HG03064 (cell line): ENCODE data around the gene OS9.
A peak's percentile ranks its signal among the peaks of the same experiment; 100 is the strongest.

Experiments
- ATAC-seq: cut with Tn5 transposase; IDR thresholded peaks from one replicate; pipeline ENCODE4 v1.9.1; 2021; ENCODE audit warnings: low read depth; ENCODE audit not compliant: unreplicated experiment

Gene OS9

DNA sequence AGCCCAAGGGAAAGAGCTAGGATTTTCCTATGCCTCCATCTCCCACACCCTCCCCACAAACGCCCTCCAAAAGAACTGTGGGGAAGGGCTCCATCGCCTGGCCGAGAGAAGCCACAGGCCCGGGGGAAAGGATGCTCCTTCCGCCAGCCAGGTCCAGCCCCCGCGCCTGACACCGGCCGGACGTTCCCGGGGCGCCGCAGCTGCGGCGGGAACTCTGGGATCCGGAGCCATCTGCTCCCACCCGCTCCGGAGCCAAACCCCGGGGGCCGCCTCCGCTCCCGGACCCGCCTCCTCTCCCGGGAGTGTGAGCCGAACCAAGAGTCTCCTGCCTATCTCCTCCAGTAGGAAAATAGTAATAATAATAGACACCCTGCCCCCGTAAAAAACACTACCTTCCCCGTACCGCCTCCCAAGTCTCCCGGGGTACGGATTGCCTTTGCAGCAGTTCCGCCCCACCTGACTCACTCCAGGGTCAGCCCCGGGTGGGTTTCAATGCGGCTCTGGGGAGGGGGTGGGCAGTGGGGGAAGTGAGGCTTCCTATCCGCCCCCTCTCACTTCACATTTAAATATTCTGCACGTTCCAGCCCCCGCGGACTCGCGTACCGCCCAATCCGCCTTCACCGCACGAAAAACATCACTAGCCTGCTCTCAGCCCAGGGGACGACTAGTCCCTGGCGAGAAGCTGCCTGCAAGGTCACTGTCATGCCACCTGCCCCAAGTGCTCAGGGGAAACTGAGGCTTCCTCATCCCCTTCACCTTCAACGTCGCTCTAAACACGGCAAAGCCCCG lies 42.2 kb downstream of the OS9 start:
- ATAC-seq: no peak

DNA sequence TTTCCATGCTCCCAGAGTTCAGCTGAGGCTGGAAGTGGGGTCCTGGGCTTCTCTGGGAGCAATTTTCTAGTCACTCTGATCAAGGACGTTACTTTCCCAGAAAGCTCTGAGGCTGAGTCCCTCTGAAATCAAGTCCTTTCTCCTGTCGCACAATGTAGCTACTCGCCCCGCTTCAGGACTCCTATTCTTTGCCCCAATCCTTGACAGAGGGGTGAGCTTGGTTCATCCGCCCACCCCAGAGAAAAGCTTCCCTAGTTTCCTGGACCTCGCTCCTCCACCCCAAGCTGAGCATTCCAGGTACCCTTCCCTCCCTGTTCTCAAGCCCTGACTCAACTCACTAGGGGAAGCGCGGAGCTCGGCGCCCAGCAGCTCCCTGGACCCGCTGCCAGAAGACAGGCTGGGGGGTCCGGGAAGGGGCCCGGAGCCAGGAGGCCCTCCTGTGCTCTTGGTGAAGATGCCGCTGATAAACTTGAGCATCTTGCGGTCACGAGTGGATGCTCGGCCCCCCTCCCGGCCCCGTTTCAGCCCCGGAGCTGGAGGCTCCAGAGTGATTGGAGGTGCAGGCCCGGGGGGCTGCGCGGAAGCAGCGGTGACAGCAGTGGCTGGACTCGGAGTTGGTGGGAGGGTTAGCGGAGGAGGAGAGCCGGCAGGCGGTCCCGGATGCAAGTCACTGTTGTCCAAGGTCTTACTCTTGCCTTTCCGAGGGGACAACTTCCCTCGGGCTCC lies 43.0 kb downstream of the OS9 start:
- ATAC-seq: no peak

DNA sequence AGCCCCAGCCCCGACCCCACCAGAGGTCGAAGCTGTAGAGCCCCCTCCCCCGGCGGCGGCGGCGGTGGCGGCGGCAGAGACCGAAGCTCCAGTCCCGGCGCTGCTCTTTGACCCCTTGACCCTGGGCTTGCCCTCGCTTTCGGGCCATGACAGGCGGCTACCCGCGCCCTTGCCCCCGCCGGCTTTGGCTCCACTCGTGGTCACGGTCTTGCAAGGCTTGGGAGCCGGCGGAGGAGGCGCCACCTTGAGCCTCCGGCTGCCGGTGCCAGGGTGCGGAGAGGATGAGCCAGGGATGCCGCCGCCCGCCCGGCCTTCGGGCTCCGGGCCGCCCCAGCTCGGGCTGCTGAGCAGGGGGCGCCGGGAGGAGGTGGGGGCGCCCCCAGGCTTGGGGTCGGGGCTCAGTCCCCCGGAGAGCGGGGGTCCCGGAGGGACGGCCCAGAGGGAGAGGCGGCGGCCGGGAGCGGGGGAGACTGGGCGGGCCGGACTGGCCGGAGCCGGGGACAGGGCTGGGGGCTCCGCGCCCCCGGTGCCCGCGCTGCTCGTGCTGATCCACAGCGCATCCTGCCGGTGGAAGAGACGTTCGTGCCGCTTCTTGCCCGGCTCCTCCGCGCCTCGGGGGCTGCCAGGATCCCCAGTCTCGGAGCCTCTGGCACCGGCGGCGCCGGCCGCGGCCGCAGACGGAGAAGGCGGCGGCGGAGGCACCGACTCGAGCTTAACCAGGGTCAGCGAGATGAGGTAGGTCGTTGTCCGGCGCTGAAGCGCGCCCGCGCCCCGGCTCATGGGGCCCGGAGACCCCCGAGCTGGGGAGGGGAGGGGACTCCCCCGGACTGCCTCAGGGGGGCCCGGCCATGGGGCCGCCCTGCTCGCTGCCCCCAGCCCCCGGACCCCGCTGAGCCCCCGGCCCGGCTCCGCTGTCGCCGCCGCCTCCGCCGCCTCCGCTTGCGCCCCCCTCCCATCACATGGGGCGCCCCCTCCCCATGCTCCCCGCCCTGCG lies 43.8 kb downstream of the OS9 start:
- no peak for ATAC-seq

DNA sequence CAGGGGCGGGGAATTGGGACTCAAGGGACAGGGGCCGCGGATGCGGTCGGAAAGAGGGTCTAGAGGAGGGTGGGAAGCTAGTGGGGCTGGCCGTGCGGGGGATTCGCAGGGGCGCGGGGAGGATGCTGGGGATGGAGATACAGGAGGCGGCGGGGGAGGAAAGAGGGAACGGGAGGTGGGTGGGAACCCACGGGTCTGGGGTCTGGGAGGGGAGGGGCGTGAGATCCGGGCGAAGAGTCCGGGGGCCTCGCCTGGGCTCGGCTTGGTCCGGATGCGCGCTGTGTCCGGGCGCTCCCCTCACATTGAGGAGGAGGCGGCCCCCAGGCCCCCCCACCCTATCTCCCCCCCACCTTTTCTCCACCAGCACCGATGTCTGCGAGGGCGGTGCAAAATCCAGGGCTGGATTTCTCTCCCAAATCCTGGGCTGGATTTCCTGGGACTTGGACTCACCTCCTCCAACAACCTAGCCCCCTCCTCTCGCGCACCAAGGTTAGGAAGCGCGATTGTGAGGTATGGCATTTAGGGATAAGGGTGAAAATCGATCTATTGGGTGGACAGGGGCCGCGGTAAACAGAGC lies 44.8 kb downstream of the OS9 start, which contains the start of gene AGAP2:
TSS of gene AGAP2 (minus strand) at position 82 of the 577 bp plus-strand sequence. CDS start 496 bp downstream, outside the sequence.
- no peak for ATAC-seq

DNA sequence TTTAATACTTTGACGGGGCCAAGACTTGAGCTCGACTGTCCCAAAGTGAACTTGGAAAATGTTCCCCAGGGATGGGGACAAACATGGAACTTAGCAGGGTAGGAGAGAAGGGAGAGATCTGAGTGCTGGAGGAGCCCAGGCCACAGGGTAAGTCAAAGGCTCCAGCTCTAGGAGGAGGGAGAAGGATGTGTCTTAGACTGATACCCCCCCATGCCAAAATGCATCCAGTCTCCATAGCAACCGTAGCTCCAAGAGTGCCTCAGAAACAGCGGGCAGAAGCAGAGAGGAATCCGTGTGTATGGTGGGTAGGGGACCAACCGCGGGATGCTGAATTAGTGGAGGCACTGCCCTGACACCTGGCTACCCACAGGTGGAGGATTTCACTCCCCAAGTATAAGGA lies 45.5 kb downstream of the OS9 start:
- ATAC-seq: no peak

DNA sequence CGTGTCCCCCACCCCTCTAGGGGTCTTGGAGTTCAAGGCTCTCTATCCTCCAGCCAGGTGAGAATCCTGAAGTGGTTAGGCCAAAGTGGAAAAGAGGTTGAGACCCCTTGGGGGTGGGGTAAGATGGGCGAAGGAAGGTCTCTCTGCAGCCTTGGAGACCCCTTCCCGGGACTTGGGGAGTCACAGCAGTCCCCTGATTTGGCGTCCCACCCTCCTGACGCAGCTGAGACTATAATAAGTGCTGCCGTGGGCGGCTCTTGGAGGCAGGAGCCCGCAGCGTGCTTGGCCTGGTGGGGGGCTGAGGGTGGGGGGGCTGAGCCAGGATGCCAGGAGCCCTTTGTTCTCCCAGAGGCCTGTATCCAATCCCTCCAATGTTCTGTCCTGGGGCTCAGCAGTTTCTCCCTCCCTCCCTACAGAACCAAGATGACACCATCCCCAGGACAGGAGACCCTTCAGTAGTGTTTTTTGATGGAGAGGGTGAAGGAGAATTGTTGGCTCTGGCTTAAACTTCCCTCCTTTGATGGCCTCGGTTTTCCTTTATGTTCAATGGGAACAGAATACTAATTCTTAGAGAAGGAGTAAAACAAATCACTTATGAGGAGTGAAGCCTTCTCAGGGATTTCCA lies 46.1 kb downstream of the OS9 start:
- no peak for ATAC-seq

DNA sequence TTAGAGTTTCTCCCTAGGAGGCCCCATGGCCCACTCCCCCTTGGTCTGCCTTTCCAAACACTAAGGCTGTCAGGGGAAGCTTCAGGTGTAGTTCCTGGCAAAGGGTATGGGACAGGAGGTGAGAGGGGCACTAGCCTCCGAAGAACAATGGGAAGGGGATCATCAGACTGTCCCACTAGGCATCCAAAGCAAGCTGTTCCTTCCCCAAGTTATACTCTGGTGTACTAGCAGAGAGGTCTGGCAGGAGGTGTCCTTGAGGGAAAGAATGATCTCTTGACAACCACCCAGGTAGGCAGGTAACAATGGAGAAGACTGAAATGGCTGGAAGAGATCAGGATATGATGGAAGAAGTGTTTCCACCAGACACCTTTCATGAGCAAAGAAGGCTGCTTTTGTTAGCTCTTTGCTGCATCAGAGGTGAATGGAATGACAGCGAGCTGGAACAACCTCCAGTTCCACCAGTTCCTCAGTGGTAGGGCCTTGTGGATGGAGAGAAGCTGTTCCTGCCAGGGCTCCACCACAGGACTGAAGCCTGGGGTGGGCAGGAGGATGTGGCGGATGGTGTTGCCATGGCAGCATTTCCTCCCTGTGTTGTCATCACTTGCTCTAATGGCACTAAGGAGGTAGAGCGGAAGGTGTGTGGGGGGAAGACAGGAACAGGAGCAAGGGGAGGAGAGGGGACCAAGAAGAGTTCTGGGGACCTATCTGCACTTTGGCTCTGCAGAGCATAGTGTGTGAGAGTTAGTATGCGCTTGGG lies 46.9 kb downstream of the OS9 start:
- ATAC-seq: no peak

DNA sequence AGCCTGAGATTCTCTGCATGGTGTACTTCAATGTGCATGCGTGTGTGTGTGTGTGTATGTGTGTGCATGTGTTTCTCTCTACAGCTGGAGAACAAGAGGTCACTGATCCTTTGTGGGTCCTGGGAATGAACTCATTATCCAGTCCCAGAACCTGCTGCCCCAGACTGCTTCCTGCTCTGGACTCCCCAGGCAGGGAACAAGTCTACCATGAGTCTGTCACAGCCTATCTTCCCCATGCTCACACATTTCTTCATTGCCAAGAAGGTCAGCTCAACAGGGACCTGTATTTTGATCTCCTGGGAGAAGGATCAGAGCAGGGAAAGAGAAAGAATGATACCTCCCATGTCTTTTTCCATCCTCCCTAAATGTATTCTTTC lies 47.5 kb downstream of the OS9 start:
- ATAC-seq: no peak

DNA sequence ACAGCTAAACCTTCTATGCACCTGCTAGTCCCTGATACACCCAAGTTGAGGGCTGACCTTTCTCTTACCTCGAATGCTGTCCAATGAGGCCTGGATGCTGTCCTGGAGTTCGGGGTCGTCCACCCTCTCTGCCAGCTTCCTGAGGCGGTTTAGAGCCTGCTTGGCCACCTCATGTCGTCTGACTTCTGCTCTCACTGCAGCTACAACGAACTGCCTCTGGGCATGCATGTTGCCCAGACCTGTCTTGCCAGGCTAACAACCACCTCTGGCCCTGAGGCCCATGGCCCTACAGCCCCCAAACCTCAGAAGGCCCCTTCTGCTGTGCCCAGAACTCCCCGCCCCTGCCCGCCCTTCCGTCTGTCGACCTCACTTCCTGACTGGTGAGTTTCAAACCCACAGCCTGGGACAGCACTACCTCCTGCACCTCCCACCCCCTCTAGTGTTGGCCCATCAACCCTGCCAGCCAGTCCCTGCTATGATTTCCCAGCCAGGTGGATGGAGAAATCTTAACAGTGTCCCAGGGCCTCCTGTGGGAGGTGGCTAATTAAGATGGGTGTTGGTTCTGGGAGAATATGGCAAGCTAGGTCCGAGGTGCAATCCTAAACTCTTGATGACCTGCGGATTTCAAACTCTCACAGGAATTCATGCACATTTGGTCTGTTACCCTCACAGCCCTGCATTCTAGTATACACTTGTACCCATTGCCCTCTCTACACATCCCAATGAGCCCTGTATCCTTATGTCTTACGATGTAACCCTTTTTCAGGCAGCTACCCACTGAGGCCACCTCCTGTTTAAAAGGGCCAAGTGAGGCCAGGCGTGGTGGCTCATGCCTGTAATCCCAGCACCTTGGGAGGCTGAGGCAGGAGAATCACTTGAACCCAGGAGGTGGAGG lies 48.2 kb downstream of the OS9 start:
- peak; percentile 58 for ATAC-seq

DNA sequence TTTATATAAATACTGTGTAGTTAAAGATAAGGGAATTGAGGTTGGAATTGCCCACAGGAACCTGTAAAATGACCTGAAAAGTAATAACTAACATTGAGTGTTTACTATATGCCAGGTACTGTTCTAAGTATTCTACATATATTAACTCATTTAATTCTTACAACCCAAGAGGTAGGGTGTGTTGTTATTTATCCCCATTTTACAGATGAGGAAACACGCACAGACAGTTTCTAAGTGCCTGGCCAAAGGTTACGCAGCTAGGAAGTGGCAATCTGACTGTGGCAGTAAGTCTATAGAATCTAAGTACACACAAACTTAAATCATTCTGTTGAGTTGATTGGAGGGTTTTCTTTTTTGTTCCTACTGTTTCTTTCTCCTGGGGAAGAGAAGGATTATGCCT lies 49.8 kb downstream of the OS9 start:
- no peak for ATAC-seq

DNA sequence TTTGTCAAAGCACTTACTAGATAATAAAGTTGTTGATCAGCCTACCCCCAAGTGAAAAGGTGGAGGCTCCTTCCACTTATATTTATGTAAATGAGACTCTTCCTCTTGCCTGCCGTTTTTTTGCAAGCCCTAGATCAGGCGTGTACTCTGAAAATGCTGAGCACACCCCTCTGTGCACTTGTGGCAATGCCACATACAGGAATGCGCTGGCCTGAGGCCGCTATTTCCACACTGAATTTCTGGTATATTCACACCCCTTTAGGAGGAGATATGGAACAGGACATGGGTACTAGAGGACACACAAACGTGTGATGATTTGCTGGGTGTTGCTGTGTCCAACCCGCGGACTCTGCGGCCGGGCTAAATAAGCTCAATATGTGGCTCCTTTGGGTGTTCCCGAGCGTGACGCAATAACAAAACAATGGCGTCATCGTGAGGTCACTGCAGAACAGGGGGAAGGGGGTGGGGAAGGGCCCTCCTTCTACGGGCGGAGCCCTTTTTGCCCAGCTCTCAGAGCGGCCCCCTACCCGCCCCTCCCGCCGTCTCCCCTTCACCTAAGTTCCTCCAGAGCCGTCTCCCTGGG lies 50.4 kb downstream of the OS9 start:
- peak; percentile 36 for ATAC-seq

DNA sequence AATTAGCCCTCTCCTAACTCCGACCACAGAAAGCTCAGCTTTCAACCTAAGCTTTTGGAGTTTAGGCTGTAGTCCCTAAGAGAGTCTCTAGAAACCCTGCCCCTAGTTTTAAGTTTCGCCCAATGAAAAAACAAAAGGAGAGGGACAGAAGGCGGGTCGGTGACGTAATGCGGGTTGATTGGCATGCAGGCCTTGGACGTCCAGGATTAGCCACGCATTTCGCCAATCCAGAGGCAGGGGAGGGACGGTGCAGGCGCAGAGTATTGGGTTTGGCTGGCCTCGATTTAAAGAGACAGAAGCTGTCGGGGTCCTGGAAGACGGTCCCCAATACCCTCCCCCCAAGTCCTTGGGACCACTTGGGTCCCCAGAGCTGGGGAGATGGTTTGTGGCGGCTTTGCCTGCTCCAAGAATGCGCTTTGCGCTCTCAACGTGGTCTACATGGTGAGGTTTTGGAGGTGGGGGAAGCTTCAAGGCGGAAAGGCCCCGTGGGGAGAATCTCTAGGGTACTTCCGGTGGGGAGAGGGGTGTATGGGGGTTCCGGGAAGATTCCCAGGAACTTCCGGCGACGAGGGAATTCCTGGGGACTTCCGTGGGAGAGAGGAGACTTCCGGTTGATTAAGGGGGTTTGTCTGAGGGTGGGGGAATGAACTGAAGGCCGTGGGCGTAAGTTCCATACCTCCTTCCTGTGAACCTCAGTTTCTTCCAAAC lies 51.0 kb downstream of the OS9 start, which contains the start of gene TSPAN31:
TSS of gene TSPAN31 (plus strand) at position 263 of the 708 bp plus-strand sequence. CDS start at position 379, 116 bp downstream.
- ATAC-seq: peak; percentile 55

DNA sequence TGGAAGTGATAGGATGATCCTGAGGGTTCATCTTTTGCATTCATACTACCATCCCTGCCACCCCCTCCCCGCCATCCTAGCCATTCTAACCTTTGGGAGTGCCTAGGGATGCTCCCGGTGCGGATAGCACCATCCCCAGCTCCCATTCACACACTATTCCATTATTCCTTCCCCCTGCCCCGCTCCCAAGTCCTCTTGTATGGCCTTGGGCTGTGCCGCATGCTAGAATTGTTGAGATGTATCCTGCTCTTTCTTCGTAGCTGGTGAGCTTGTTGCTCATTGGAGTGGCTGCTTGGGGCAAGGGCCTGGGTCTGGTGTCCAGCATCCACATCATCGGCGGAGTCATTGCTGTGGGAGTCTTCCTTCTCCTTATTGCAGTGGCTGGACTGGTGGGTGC lies 51.6 kb downstream of the OS9 start:
- no peak for ATAC-seq

DNA sequence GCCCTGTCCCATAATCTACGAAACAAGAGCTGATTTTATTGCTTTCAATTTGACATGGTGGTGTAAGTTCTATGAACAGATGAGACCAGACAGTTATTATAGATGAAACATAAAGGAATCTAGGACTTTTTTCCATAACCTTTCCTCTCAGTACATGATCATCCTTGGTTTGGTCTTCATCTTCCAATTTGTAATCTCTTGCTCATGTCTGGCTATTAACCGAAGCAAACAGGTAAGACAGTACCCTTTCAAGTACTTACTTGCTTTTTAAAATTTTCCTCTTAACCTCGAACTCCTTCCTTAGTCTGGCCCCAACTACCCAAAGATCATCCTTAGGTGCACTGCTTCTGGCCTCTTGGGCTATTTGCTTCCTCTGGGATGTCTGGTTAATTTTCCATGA lies 52.1 kb downstream of the OS9 start:
- no peak for ATAC-seq

DNA sequence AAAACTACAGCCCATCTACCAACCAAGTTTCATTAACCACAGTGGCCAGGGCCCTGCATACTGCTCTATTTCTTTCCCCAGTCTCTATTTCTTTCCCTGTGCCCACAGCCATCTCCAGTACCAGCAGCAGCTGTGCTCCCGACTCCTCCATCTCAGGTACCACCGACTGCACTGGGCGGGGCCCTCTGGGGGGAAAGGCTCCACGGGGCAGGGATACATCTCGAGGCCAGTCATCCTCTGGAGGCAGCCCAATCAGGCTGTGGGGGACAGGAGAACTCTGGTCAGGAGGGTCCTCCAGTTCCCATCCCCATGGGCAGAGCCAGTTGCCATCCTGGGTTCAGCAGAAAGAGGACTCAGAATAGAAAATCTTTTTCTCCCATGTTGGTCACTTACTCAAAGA lies 55.1 kb downstream of the OS9 start:
- no peak for ATAC-seq

DNA sequence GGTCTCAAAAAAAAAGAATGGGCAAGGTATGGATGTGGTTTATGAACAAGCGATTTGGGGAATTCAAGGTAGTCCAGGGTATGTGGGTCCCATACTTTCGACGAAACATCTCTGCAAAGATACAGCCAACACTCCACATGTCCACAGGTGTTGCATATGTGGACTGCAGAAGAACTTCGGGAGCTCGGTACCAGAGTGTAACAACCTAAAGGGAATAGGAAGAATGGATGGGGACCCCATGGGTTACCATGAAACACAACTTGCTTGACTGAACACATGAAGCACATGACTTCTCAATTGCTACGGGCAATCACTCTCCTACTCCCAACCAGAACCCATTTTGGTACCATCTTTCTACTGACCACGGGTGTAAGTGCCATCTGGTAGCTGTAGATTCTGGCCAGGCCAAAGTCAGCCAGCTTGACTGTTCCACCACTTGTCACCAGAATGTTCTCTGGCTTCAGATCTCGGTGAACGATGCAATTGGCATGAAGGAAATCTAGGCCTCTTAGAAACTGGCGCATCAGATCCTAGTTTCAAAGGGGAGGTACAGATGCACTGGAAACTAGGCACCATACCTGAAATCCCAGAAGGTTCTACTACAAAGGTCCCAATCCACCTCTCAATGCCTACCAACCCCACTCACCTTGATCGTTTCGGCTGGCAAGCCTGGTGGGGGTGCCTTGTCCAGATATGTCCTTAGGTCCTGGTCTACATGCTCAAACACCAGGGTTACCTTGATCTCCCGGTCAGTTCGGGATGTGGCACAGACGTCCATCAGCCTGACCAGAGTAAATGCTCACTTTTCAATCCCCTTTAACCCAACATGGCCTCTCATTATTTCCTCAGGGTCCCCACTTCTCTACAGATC lies 56.9 kb downstream of the OS9 start:
- ATAC-seq: no peak
